ENCODE data around the gene MAML3.

DNA sequence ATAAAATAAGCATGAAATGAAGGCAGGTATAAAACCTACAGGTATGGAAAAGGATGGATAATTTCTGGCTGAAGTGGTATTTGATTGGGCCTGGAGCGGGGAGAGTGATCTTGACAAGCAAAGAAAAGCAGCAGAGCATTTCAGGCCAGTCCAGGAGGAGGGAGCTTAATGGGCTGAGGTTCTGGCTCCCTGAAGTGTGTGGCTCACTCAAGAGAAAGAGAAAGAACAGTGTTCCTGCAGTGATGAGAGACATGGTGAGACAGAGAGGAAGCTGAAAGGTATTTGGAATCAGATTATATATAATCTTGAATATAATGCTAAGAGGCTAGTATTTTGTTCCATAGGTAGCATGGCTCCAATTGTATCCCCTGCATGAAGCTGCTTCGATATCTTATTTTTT is 334.9 kb downstream of the MAML3 start:
- TF ChIP-seq CTCF (IDR thresholded peaks at IDR 0.05; ENCODE audit: low read depth, low read length) (no peak), EZH2phosphoT487 (IDR thresholded peaks at IDR 0.05; ENCODE audit: low read depth) (no peak)
